Panc1 (cell line): ENCODE data around the gene ADAT2. TPM values are rescaled to one million over a fixed set of nuclear protein-coding genes. Genes with fewer than 3 reads are reported as not detected.

ENCODE experiments used
- ATAC-seq: fragments of 200-7000 bp; cut with Tn5 transposase; 2 replicates; pipeline ENCODE4 v1.9.1; 2020; ENCODE audit warnings: mild to moderate bottlenecking, moderate library complexity
- BruUV-seq: library from RNA; stranded (reverse); fragments of 400-500 nt; replicated peaks from 2 replicates; lab custom pipeline; 2021; lab: Mats Ljungman, UMichigan
- CTCF ChIA-PET: fragments of 300-600 bp; sonication (Branson Sonifier 250); formaldehyde crosslinking; loops from one replicate; lab custom pipeline; 2022; ENCODE audit warnings: antibody characterized with exemption; lab: Charles Lee
- POLR2A ChIA-PET: fragments of 300-600 bp; sonication (Branson Sonifier 250); formaldehyde crosslinking; loops from one replicate; lab custom pipeline; 2022; ENCODE audit warnings: antibody characterized with exemption; lab: Charles Lee
- DNase-seq: peaks from one replicate; pipeline ENCODE4 v3.0.0-alpha.2; 2010; ENCODE audit warnings: low read depth, low spot score
- H3K27ac ChIP-seq: 2 replicates; pipeline ENCODE4 v1.5.1; 2011; ENCODE audit warnings: mild to moderate bottlenecking, low read length, inconsistent platforms
- H3K27me3 ChIP-seq: fragments of 200-500 bp; sonication (Bioruptor generic); 2 replicates; pipeline ENCODE4 v1.6.0; 2014; ENCODE audit warnings: low read length, inconsistent platforms; ENCODE audit not compliant: control insufficient read depth, insufficient read depth
- H3K36me3 ChIP-seq: fragments of 200-500 bp; sonication (Bioruptor generic); 2 replicates; pipeline ENCODE4 v1.5.1; 2014; ENCODE audit warnings: inconsistent platforms, mild to moderate bottlenecking, low read length, moderate library complexity; ENCODE audit not compliant: control insufficient read depth, insufficient read depth
- H3K4me1 ChIP-seq: 2 replicates; pipeline ENCODE4 v1.5.1; 2011; ENCODE audit warnings: inconsistent platforms, mild to moderate bottlenecking, low read length, moderate library complexity; ENCODE audit not compliant: control insufficient read depth, insufficient read depth
- H3K4me3 ChIP-seq, 2 experiments: 2 replicates each; pipeline ENCODE4 v1.5.1; 2011 to 2012; ENCODE audit warnings: low read depth in 2 of 2, low read length in 2 of 2, mild to moderate bottlenecking in 2 of 2, inconsistent platforms in 1 of 2, moderate library complexity in 1 of 2
- H3K9me3 ChIP-seq: fragments of 200-500 bp; sonication (Bioruptor generic); 2 replicates; pipeline ENCODE4 v1.5.1; 2014; ENCODE audit warnings: low read depth, mild to moderate bottlenecking, inconsistent platforms, low read length, moderate library complexity; ENCODE audit not compliant: control insufficient read depth, insufficient read depth
- POLR2AphosphoS5 ChIP-seq: IDR thresholded peaks from 2 replicates; pipeline ENCODE4 v1.6.1; 2012; ENCODE audit warnings: mild to moderate bottlenecking, low read depth, low read length, moderate library complexity
- SIN3A ChIP-seq: IDR thresholded peaks from 2 replicates; pipeline ENCODE4 v1.6.1; 2012; ENCODE audit warnings: low read depth, mild to moderate bottlenecking, low read length, moderate library complexity, borderline replicate concordance; ENCODE audit not compliant: insufficient read depth
- TCF7L2 ChIP-seq: IDR thresholded peaks from 2 replicates; pipeline ENCODE4 v1.6.1; 2011; ENCODE audit warnings: mild to moderate bottlenecking, low read depth, low read length, inconsistent platforms
- in situ Hi-C: cut with HindIII; loops from 2 replicates; pipeline ENCODE4 v1.10.0; 2016; ENCODE audit warnings: low sequenced_read_pairs, low pct_unique_long_range_greater_than_20kb
- intact Hi-C: fragments of 100-400 bp; cut with micrococcal nuclease; formaldehyde crosslinking; loops from one replicate; pipeline ENCODE4 v1.10.0; 2022; ENCODE audit not compliant: unreplicated experiment
- total RNA-seq: library from RNA; stranded (reverse); gene quantifications from one replicate; pipeline ENCODE4 v1.2.1, GENCODE V29; 2021; ENCODE audit not compliant: unreplicated experiment
- TF ChIP-seq, protein P1 (sequence below): fragments of 450-650 bp; IDR thresholded peaks from 2 replicates; pipeline ENCODE4 v1.5.1; 2017; ENCODE audit warnings: mild to moderate bottlenecking
- TF ChIP-seq, protein P2 (sequence below), 2 experiments: IDR thresholded peaks; 2 replicates each; pipeline ENCODE4 v1.6.1; 2011 to 2012; ENCODE audit warnings: low read depth in 2 of 2, control low read depth in 1 of 2, low read length in 1 of 2, mild to moderate bottlenecking in 1 of 2, moderate library complexity in 1 of 2; ENCODE audit not compliant: insufficient read depth in 1 of 2

ADAT2 gene
- total RNA-seq, 1 experiment from 2014 or later: 6.4 TPM

DNA sequence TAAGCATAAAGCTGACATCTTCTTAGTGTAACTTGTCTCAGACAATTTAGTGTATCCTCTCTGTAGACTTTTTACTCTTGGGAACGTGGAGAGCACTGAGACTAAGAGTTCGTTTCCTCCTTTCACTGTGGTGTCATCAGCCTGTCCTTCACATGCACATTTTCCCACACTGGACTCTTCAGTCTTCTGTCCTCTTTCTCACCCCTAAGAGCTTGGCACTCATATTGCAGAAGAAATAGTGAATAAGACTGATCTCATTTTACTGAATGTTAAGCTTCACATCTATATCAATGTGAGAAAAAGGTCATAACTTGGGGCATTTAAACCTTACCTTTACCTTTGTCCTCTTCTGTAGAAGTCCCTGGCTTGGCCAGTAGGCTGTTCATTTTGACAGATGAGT is 35.5 kb upstream of the ADAT2 start:
- Histone ChIP-seq H3K27me3 (no peaks in the 10 kb centered on the region), H3K4me3 (no peak overlapping the region), H3K27ac (no peak overlapping the region), H3K36me3 (no peaks in the 10 kb centered on the region; the same call in 1 of the 2 replicates), H3K9me3 (no peaks in the 10 kb centered on the region), H3K4me1 (no peaks in the 10 kb centered on the region)
- BruUV-seq: no TSS peak
- intact Hi-C loops (no loop called here), in situ Hi-C loops (no loop called here)
- ChIA-PET CTCF (no interaction called here), POLR2A (interaction anchor here (0.6 kb wide), 1 partner anchor 358 kb away, joined by 3 read pairs; no protein-coding TSS in a partner anchor)
- no peak for ATAC-seq
- no peak for DNase-seq
- TF ChIP-seq, protein P1, sequence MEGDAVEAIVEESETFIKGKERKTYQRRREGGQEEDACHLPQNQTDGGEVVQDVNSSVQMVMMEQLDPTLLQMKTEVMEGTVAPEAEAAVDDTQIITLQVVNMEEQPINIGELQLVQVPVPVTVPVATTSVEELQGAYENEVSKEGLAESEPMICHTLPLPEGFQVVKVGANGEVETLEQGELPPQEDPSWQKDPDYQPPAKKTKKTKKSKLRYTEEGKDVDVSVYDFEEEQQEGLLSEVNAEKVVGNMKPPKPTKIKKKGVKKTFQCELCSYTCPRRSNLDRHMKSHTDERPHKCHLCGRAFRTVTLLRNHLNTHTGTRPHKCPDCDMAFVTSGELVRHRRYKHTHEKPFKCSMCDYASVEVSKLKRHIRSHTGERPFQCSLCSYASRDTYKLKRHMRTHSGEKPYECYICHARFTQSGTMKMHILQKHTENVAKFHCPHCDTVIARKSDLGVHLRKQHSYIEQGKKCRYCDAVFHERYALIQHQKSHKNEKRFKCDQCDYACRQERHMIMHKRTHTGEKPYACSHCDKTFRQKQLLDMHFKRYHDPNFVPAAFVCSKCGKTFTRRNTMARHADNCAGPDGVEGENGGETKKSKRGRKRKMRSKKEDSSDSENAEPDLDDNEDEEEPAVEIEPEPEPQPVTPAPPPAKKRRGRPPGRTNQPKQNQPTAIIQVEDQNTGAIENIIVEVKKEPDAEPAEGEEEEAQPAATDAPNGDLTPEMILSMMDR: no peak
- TF ChIP-seq SIN3A: no peak
- TF ChIP-seq, protein P2, sequence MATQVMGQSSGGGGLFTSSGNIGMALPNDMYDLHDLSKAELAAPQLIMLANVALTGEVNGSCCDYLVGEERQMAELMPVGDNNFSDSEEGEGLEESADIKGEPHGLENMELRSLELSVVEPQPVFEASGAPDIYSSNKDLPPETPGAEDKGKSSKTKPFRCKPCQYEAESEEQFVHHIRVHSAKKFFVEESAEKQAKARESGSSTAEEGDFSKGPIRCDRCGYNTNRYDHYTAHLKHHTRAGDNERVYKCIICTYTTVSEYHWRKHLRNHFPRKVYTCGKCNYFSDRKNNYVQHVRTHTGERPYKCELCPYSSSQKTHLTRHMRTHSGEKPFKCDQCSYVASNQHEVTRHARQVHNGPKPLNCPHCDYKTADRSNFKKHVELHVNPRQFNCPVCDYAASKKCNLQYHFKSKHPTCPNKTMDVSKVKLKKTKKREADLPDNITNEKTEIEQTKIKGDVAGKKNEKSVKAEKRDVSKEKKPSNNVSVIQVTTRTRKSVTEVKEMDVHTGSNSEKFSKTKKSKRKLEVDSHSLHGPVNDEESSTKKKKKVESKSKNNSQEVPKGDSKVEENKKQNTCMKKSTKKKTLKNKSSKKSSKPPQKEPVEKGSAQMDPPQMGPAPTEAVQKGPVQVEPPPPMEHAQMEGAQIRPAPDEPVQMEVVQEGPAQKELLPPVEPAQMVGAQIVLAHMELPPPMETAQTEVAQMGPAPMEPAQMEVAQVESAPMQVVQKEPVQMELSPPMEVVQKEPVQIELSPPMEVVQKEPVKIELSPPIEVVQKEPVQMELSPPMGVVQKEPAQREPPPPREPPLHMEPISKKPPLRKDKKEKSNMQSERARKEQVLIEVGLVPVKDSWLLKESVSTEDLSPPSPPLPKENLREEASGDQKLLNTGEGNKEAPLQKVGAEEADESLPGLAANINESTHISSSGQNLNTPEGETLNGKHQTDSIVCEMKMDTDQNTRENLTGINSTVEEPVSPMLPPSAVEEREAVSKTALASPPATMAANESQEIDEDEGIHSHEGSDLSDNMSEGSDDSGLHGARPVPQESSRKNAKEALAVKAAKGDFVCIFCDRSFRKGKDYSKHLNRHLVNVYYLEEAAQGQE (IDR thresholded peaks at IDR 0.05; ENCODE audit: insufficient read depth in 1 of 2, low read depth in 2 of 2, low read length in 1 of 2): no peak
- TF ChIP-seq TCF7L2: no peak
- TF ChIP-seq POLR2AphosphoS5: no peak

DNA sequence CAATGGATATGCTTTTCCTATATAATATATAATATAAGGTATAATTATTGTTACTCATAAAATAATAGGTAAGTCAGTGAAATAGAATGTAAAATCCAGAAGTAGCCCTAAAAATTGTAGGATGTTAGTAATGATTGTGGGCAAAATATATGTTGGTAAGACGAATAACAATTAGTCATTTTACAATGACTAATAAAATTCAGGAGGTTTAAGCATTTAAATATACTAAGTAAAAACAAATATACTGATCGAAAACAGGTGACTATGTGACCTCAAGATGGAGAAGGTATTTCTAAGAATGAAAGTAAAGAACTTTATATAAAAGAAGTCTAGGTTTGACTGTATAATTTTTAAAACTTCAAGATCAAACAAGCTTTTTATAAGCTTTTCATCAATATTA is 32.1 kb upstream of the ADAT2 start:
- no peaks in the 10 kb centered on the region for H3K27me3 ChIP-seq
- ChIA-PET POLR2A (no interaction called here), CTCF (no interaction called here)
- DNase-seq: no peak
- no peak overlapping the region for H3K4me3 ChIP-seq
- H3K36me3 ChIP-seq: no peaks in the 10 kb centered on the region; the same call in 1 of the 2 replicates
- H3K4me1 ChIP-seq: no peaks in the 10 kb centered on the region
- in situ Hi-C loops (no loop called here), intact Hi-C loops (no loop called here)
- no peaks in the 10 kb centered on the region for H3K9me3 ChIP-seq
- no peak overlapping the region for H3K27ac ChIP-seq
- no TSS peak for BruUV-seq
- TF ChIP-seq, protein P1: no peak
- no peak for TF ChIP-seq SIN3A
- no peak for TF ChIP-seq TCF7L2
- no peak for TF ChIP-seq POLR2AphosphoS5
- TF ChIP-seq, protein P2 (IDR thresholded peaks at IDR 0.05; ENCODE audit: insufficient read depth in 1 of 2, low read depth in 2 of 2, low read length in 1 of 2): no peak
- no peak for ATAC-seq
